GM19035 (cell line): ENCODE data around the gene GLTPD2.

Experiments
- ATAC-seq: cut with Tn5 transposase; IDR thresholded peaks from one replicate; pipeline ENCODE4 v1.9.1; 2021; ENCODE audit not compliant: unreplicated experiment

GLTPD2 gene

DNA sequence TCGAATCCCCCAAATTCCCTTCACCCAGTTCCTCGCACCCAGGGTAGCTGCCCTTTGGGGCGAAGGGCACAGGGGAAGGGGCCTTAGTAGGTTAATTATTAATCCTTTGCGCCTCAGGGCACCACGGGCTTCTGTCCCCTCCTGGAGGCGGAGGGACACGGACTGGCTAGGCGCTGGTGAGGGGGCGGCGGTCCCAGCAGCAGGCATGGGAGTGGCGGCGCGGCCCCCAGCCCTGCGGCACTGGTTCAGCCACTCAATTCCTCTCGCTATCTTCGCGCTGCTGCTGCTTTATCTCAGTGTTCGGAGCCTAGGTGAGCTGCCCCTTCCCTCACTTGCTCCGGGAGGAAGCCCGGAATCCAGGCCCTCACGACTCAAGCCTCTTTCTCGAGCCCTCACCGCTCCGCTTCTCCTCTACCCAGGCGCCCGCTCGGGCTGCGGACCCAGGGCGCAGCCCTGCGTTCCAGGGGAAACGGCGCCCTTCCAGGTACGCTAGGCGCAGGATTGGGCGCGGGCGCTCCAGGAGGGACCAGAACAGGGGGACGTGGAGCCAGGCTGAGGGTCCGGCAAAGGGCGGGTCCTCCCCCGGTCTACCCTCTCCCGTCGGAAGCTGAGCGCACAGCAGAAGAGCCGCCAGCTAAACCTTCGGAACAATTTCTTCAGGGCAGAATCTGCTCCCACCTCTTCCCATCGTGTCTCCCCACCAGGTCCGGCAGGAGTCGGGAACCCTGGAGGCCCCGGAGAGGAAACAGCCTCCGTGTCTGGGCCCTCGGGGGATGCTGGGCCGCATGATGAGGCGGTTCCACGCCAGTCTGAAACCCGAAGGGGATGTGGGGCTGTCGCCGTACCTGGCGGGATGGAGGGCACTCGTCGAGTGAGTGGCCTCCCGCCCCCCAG, at the start of gene GLTPD2:
TSS of gene GLTPD2 (plus strand) at position 158 of the 894 bp plus-strand sequence. CDS start at position 206, 48 bp downstream.
- ATAC-seq: no peak

DNA sequence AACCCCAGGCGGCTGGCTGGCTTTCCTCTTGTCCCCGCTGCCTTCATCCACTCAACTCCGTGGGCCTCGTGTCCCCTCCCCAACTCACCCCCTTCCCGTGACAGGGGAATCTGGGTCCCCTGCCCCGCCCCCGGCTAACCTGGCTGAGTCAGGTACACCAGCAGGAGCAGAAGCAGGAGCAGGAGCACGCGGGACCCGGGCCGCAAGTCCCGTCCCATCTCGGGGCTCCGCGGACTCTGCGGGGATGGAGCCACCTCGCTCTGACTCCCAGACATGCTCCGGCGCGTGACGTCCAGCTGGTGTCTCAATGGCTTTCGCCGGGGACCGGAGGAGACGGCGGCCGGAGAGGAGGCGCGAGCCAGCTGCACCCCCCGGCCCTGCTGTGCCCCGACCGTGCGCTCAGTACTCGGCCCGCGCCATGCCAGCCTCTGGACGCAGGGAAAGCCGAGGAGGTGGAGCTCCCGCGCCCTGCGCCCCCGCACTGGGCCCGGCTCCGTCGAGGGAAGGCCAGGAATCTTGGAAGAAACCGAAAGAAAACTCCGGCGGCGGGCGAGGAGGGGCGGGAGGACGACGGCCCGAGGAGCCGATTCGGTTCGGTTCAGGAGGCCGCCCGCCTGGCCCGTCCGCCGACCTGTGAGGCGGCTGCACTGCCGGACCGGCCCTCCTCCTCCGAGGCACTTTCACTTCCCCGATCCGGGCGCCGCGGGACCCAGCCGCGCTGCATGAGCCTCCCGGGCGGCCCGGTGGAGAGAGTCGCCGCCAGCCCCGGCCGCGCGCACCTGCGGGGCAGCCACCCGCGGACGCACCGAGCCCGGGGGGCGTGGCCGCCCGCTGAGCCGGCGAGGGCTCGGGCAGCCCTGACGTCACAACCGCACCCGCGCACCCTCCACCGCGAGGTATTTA, 49.4 kb upstream of the GLTPD2 start, which contains the start of the genes CXCL16 and ZMYND15:
TSS of gene CXCL16 (minus strand) at position 807 of the 903 bp plus-strand sequence. CDS start at position 218, 589 bp downstream.
TSS of gene ZMYND15 (plus strand) at position 712 of the 903 bp plus-strand sequence. CDS start 716 bp downstream, outside the sequence.
- no peak for ATAC-seq

DNA sequence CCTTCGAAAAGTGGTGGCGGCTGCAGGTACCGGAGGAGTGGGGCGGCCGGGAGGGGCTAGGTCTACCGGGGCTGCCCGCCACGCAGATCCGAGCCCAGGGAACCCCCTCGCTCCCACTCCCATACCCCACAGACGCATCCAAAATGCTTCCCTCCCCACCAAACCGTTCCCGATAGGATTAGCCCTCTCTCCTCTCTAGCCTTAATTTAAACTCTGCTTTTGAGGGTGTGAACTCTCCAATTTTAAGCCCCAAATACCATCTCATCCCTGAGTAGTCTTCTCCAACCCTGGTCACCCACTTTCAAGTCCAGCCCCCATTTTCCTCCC, 48.8 kb upstream of the GLTPD2 start:
- ATAC-seq: no peak

DNA sequence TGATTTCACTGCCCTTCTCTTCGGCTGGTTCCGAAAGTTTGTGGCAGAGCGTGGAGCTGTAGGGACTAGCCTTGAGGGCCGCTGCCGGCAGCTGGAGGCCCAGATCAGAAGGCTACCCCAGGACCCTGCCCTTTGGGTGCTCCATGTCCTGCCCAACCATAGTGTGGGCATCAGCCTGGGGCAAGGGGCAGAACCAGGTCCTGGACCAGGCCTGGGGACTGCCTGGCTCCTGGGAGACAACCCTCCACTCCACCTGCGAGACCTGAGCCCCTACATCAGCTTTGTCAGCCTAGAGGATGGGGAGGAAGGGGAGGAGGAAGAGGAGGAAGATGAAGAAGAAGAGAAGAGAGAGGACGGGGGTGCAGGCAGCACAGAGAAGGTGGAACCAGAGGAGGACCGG, 48.2 kb upstream of the GLTPD2 start:
- no peak for ATAC-seq

DNA sequence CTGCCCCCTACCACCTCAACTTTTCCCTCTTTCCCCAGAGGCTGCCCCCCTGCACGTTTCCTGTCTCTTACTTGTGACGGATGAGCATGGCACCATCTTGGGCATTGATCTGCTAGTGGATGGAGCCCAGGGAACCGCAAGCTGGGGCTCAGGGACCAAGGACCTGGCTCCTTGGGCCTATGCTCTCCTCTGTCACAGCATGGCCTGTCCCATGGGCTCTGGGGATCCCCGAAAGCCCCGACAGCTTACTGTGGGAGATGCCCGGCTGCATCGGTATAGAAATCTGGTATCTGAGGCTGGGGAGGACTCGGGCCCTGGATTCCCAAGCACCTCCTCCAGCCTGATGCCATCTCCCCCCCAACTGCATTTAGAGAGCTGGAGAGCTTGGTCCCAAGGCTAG, 47.2 kb upstream of the GLTPD2 start:
- no peak for ATAC-seq

DNA sequence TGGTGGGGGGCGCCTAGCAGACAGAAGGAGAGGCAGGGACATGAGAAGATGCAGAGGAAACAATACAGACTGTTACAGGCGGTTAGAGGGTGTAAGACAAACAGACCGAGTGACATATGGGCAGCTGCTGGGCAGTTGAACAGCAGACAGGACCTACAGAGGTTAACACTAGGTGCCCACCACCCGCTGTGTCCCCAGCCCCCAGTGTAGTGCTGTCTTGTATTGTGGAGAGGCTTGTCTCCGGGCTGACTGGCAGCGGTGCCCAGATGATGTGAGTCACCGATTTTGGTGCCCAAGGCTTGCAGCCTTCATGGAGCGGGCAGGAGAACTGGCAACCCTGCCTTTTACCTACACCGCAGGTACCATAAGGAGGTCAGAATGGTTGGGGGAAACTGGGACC, 46.6 kb upstream of the GLTPD2 start:
- no peak for ATAC-seq

DNA sequence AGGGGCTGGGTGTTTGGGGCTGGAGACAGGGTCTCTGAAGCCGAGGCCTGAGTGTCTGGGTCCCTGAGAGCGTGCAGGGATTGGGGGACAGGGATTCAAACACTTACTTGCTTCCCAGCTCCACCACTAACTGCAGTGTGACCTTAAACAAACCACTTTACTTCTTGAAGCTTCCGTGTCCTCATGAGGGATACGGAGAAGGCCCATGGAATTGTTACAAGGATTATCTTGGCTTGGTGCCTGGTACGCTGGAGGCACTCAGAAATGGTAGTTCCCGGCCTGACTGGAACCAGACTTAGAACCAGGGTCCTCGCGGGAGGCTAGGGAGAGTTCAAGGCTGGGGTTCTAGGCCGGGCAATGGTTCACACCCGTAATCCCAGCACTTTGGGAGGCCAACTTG, 46.1 kb upstream of the GLTPD2 start:
- no peak for ATAC-seq

DNA sequence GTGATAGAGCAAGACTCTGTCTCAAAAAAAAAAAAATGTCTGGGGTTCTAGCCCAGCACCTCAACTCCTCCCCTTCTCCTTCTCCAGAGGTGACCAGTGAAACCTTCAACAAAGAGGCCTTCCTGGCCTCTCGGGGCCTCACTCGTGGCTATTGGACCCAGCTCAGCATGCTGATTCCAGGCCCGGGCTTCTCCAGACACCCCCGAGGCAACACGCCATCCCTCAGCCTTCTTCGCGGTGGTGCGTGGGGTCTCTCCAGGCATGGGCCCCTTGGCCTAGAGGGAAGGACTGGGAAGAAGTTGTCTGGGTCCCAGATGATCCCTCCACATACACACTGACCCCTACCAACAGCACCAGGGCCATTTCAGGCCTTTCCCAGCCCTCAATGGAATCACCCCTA, 45.5 kb upstream of the GLTPD2 start:
- ATAC-seq: no peak

DNA sequence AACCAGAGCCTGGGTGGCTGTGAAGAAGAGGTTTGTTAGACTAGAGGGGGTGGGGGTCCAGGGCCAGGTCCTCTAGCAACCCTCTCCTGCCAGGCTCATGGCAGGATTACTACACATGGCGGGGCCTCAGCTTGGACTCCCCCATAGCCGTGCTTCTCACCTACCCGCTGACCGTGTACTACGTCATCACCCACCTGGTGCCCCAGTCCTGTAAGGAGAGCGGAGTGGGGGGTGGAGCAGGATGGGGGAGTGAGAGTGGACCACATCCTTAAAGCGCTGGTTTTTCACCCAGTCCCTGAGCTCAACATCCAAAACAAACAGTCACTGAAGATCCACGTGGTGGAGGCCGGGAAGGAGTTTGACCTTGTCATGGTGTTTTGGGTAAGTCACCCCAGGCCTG, 44.9 kb upstream of the GLTPD2 start:
- no peak for ATAC-seq

DNA sequence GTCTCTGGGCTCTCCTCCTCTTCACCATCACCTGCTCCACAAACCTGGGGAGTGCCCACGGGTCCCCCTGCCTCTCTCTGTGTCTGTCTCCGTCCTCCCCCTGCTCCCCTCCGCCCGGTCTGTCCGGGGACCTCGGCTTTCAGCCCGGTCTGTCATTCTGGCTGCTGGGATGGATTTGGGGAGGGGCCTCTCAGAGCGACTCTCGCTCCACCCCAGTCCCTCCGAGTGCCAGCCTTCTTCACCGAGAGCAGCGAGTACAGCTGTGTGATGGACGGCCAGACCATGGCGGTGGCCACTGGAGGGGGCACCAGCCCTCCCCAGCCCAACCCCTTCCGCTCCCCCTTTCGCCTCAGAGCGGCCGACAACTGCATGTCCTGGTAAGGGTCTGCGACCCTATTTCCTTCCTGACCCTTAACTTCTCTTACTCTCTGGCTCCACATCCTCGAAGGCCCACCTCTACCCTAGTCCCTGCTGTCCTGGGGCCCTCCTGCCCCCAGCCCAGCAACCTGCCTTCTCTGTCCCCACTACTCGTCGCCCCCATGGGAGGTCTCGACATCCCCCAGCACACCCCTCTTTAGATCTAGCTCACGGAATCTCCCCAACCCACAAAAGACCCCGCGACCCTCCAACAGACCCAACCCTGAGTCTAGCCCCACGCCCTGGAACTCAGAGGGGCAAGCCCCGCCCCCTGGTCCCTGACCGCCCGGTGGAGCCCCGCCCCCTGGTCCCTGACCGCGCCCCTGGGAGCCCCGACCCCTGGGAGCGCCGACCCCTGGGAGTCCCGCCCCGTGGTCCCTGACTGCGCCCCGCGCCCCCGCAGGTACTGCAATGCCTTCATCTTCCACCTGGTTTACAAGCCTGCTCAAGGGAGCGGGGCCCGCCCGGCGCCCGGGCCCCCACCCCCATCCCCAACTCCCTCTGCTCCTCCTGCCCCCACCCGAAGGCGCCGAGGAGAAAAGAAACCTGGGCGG, 43.5 kb upstream of the GLTPD2 start:
- no peak for ATAC-seq

DNA sequence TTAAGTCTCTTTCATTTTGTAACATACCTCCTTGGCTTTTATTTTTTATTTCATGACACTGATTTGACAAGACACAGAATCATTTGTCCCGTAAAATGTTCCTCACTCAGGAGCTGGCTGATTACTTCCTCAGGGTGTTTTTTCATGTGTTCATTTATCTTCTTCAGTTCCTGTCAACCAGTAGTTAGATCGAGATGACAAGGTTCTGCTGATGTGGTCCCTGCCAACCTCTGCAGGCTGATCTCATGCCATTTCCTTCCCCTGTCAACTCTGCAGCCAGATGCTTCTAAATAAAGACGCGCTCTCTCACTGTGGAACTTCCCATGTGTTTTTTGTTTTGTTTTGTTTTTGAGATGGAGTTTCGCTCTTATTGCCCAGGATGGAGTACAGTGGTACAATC, 40.9 kb upstream of the GLTPD2 start:
- ATAC-seq: no peak

DNA sequence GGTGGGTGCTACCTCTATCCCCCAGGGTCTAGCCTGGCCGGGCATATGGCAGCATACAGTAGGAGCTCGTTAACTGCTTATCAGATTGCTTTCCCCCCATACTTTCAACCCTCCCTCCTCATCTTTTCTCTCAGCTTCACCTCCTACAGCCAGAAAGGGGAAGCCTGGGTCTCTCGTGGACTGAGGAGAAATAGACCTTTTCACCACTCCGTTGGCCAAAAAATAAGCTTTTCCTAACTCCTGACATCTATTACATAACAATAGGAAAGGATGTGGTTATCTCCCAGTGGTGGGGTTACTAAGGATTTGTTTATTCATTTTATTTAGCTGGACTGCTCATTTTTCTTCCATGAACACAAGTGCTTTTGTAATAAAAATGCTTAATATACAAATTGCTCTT, 40.1 kb upstream of the GLTPD2 start:
- no peak for ATAC-seq

DNA sequence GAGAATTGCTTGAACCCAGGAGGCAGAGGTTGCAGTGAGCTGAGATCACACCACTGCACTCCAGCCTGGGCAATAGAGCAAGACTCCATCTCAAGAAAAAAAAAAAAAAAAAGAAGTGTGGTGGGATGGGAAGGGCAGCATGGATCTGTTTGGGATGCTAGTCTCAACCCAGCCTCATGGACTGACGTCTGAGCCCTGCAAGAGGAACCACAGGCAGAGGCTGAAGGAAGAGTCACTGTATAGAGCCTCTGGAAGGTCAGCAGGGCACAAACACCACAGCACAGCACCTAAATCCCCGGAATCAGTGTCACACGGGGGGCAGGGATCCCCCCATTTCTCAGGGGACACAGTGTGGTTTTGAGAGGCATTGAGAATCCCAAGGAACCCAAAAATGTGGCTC, 38.2 kb upstream of the GLTPD2 start:
- no peak for ATAC-seq

DNA sequence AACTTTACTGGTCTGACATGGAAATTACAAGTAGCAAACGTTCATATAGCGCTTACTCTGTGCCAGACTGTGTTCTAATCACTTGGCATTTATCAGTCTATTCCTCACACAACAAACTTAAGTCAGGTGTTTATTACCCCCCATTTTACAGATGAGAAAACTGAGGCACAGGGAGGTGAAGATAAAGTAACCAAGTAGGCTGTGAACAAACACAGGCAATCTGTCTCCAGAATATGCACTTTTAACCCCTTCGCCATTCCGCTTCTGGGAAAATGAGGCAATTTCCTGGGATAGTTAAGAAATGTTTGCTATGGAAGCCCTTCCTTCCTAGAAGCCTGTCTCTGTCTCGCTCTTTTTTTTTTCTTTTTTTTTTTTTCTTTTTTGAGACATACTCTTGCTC, 36.8 kb upstream of the GLTPD2 start:
- ATAC-seq: no peak

DNA sequence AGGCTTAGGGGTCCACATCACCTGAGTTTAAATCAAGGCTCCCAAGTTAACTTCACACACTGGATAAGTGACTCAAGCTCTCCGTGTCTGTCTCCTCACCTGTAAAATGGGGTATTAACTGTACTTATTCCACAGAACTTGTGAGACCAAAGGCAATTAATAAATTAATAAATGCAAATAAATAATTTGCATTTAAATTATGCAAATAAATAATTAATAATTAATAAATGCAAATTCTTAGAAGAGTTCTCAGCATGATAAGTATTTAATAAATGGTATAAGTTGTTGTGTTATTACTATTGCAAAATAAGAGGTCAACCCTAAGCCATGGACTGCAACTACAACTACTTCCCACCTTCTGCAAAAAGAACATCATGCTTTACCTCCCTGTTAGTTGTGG, 35.4 kb upstream of the GLTPD2 start:
- ATAC-seq: no peak

DNA sequence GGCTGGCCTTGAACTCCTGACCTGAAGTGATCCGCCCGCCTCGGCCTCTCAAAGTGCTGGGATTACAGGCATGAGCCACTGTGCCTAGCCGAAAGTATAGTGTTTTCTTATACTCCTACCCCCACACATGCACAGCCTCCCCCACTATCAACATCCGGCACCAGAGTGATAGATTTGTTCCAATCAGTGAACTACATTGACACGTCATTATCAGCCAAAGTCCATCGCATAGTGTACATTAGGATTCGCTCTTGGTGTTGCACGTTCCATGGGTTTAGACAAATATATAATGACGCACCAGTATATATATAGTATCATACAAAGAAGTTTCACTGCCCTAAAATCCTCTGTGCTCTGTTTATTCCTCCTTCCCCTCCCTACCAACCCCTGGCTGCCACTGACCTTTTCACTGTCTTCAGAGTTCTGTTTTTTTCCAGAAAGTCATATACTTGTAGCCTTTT, 29.0 kb upstream of the GLTPD2 start:
- ATAC-seq: no peak

DNA sequence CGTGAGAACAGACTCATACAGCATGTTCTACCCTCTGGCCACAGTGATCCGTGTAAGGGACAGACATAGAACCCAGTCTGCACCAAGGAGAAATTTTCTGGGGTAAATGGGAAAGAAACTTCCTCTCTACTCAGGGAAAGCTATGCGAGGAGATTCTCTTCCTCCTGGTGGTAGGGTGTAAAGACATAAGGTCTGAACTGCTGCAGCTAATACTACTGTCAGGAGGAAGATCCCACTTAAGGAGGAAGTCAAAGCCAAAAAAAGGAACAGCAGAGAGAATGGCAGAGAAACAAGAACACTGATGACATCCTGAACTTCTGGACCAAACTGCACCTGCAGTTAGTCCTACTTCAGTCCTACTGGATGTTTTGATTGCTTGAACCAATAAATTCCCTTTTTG, 24.2 kb upstream of the GLTPD2 start:
- no peak for ATAC-seq

DNA sequence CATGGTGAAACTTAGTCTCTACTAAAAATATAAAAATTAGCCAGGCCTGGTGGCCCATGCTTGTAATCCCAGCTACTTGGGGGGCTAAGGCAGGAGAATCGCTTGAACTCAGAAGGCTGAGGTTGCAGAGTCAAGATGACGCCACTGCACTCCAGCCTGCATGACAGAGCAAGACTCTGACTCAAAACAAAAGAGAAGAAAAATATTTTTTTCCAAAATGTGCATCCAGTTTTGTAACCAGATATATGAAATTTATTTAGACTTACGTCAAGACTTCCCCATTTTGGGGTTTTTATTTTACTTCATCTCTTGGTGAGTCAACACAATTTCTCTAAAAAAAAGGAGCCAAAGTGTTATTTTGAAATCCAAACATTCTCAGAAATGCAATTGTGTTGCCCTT, 22.6 kb upstream of the GLTPD2 start:
- ATAC-seq: no peak

DNA sequence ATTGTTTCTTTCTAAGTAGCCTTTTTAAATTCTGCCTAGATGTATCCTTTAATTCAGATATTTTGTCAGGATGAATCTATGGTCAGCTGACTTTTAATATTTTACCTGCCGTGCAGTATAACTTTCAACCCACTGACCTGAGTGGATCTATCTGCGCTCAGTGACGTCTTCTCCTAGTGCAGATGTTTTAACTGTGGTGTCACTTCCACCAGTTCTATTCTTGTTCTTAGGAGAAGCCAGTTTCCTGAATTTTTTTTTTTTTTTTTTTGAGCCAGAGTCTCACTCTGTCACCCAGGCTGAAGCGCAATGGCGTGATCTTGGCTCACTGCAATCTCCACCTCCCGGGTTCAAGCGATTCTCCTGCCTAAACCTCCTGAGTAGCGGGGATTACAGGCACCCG, 22.0 kb upstream of the GLTPD2 start:
- ATAC-seq: no peak

DNA sequence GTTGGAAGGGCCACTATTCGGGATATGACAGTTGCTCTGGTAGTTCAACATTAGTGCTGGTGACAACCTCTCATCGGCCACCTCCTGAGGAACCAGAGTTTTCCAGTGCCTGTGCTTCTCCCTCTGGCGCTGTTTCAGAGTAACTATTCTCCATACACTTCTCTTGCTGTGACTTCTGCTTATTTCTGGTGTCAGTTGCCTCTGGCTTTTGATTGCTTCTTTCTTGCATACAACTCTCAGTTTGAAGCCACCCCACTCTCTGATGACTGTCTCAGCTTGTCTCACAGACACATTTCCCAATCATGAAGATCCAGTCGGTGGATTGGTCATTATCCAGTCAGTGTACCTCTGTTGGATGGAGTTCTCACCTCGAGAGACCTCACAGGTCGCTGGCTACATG, 20.5 kb upstream of the GLTPD2 start:
- ATAC-seq: no peak

DNA sequence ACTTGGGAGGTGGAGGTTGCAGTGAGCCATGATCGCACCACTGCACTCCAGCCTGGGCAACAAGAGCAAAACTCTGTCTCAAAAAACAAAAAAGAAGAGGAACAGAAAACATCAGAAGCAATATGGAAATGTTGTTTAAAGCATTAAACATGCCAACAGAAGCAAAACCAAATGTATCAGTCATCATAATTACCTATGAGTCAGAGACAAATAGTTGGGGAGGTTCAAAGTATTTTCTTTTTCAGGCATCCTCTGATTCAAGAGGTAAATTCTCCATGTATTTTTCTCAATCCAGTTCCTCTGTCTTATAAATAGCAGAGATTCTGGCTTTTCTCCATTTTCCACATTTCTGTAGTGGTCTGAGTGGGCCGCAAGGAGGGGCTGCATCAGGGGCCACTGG, 19.1 kb upstream of the GLTPD2 start:
- ATAC-seq: no peak
